PFSK-1 (cell line): Measurements from ENCODE around the gene IL36A.

Source experiments
- POLR2AphosphoS5 ChIP-seq: IDR thresholded peaks from 2 replicates; pipeline ENCODE4 v1.6.1; 2012; ENCODE audit warnings: low read depth, mild to moderate bottlenecking, control low read depth, low read length, moderate library complexity
- REST ChIP-seq, 2 experiments: IDR thresholded peaks; 2 replicates each; pipeline versions ENCODE4 v1.6.1 to v1.8.0; 2011 to 2012; ENCODE audit warnings: low read depth in 2 of 2, low read length in 2 of 2, control low read depth in 1 of 2, inconsistent platforms in 1 of 2, mild to moderate bottlenecking in 1 of 2, moderate library complexity in 1 of 2; ENCODE audit not compliant: insufficient read depth in 1 of 2
- SIN3A ChIP-seq: IDR thresholded peaks from 2 replicates; pipeline ENCODE4 v1.6.1; 2012; ENCODE audit warnings: mild to moderate bottlenecking, low read length, moderate library complexity, borderline replicate concordance; ENCODE audit not compliant: insufficient read depth
- TAF1 ChIP-seq: IDR thresholded peaks from 2 replicates; pipeline ENCODE4 v1.6.1; 2012; ENCODE audit warnings: low read length, control low read depth, borderline replicate concordance; ENCODE audit not compliant: insufficient read depth

- TF ChIP-seq TAF1 (no peak), POLR2AphosphoS5 (no peak), REST (IDR thresholded peaks at IDR 0.05; ENCODE audit: insufficient read depth in 1 of 2, low read depth in 2 of 2, low read length in 2 of 2) (no peak), SIN3A (no peak)
Observed at GRCh38 chr2:113028112-113028511, 22.9 kb downstream of the IL36A start.
